Measurements from ENCODE around the gene PITPNM3. TPM values are rescaled to one million over a fixed set of nuclear protein-coding genes. Genes with fewer than 3 reads are reported as not detected.

PITPNM3 gene
- total and polyA plus RNA-seq, 11 donors, result 0.16 to 1.7 (median 0.33) TPM

GRCh38 chr17:6587310-6587709 is 31.0 kb upstream of the PITPNM3 start:
- H3K4me3 ChIP-seq, result no peak overlapping the region
- H3K27ac ChIP-seq, result no peak overlapping the region
- H3K9me3 ChIP-seq, result peaks cover 0 to 13% (median 2%) of the 10 kb centered on the region in 12 donors
- no peaks in the 10 kb centered on the region for H3K4me1 ChIP-seq
- TF ChIP-seq POLR2A (IDR thresholded peaks at IDR 0.05) (no peak), CTCF (IDR thresholded peaks at IDR 0.05) (no peak)
- peaks cover 0 to 97% (median 83%) of the 10 kb centered on the region in 9 donors for H3K36me3 ChIP-seq
- H3K27me3 ChIP-seq, result no peaks in the 10 kb centered on the region
- no peak for DNase-seq
- 95 to 98% (median 97%) methylated on average over 4 of the region's 4 CpGs for WGBS, 4 donors
- ATAC-seq, result no peak
- intact Hi-C loops (cut with DNase I), result no loop called here

- H3K27me3 ChIP-seq, result no peaks in the 10 kb centered on the region
- intact Hi-C loops (cut with DNase I), result no loop called here
- H3K36me3 ChIP-seq, result peaks cover 0 to 85% (median 69%) of the 10 kb centered on the region in 9 donors
- peaks cover 0 to 13% (median 2%) of the 10 kb centered on the region in 12 donors for H3K9me3 ChIP-seq
- no peak overlapping the region for H3K27ac ChIP-seq
- DNase-seq, result no peak
- ATAC-seq, result no peak
- no peaks in the 10 kb centered on the region for H3K4me1 ChIP-seq
- no peak overlapping the region for H3K4me3 ChIP-seq
- TF ChIP-seq CTCF (IDR thresholded peaks at IDR 0.05) (no peak), POLR2A (IDR thresholded peaks at IDR 0.05) (no peak)
- 96 to 100% (median 98%) methylated on average over 4 of the region's 4 CpGs for WGBS, 4 donors
Observed at GRCh38 chr17:6583411-6583810, 27.1 kb upstream of the PITPNM3 start.

GRCh38 chr17:6580625-6581024 is 24.3 kb upstream of the PITPNM3 start:
- no peaks in the 10 kb centered on the region for H3K27me3 ChIP-seq
- peaks cover 0 to 72% (median 53%) of the 10 kb centered on the region in 9 donors for H3K36me3 ChIP-seq
- intact Hi-C loops (cut with DNase I), result no loop called here
- 70 to 82% (median 77%) methylated on average over 9 of the region's 9 CpGs for WGBS, 4 donors
- no peak for DNase-seq
- no peak overlapping the region for H3K4me3 ChIP-seq
- peaks cover 0 to 7% (median 2%) of the 10 kb centered on the region in 12 donors for H3K9me3 ChIP-seq
- TF ChIP-seq POLR2A (IDR thresholded peaks at IDR 0.05) (no peak), CTCF (IDR thresholded peaks at IDR 0.05) (no peak)
- no peak overlapping the region for H3K27ac ChIP-seq
- peaks cover 0 to 10% (median 1%) of the 10 kb centered on the region in 12 donors for H3K4me1 ChIP-seq
- no peak for ATAC-seq

- H3K4me1 ChIP-seq, result peaks cover 0 to 24% (median 11%) of the 10 kb centered on the region in 12 donors
- peaks cover 0 to 51% (median 35%) of the 10 kb centered on the region in 9 donors for H3K36me3 ChIP-seq
- intact Hi-C loops (cut with DNase I), result loop anchor here in 3 of 10 donors (10.0 kb wide), 1 partner anchor 104 kb away; no protein-coding TSS in a partner anchor
- no peak for DNase-seq
- TF ChIP-seq POLR2A (IDR thresholded peaks at IDR 0.05), result no peak
- TF ChIP-seq CTCF (IDR thresholded peaks at IDR 0.05), result no peak
- ATAC-seq, result no peak
- H3K27ac ChIP-seq, result no peak overlapping the region
- whole genome bisulfite sequencing, 4 donors, result 78 to 89% (median 83%) methylated on average over 6 of the region's 6 CpGs
- H3K27me3 ChIP-seq, result no peaks in the 10 kb centered on the region
- no peak overlapping the region for H3K4me3 ChIP-seq
- peaks cover 0 to 3% (median 0%) of the 10 kb centered on the region in 12 donors for H3K9me3 ChIP-seq
Observed at GRCh38 chr17:6578491-6578890, 22.1 kb upstream of the PITPNM3 start.

Measured in heart left ventricle (tissue), 16 donors.